ENCODE results near the gene MMP11.

MMP11 gene

DNA sequence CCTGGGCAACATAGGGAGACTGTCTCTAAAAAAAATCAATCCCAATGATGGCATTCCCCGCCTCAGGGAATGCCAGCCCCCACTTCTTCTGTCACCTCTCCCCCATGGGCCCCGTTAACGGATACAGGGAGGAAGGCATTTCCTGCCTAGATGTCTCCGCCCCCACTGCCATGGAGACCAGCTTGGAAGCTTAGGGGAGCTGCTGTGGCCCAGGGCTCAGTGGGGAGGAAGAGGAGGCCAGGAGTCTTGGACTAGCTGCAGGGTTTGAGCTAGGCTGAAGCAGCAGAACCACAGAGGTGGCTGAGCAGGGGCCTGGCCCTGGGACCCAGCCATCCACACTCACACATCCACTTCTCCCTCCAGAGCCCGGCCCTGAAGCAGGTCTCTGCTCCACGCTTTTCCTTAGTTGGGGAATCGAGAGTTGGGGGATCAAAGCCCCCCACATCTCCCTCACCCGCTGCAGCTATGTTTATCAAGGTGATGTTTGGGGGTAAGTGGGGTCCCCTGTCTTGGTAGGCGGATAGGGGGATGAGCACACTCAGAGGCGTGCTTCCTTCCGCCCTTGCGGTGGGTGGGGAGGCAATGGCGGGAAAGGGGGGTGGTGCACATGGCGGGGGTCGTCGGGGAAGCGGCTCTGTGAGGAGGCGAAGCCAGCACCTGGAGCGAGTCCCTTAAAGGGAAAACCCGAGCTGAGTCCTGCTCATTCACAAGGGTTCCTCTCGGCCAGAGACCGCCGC lies 9.6 kb upstream of the MMP11 start, which contains the start of gene C22orf15:
Gene C22orf15, plus strand, starts transcription at position 149 of the 737 bp plus-strand sequence. Its CDS starts 317 bp downstream, at position 466.
- Histone ChIP-seq H3K4me1 (ENCODE audit: control insufficient read depth in 1 of 2, insufficient read depth in 2 of 2, low read length in 2 of 2) (peaks cover 0 to 44% of the 10 kb centered on the region in 2 donors), H3K4me3 (ENCODE audit: low read depth in 1 of 2, low read length in 2 of 2) (peak within 1 kb of the TSS in 1 of 2 donors; percentile 53), H3K27ac (ENCODE audit: low read length) (no peak within 1 kb of the TSS), H3K9me3 (ENCODE audit: control insufficient read depth in 1 of 2, low read length in 2 of 2) (no peaks in the 10 kb centered on the region), H3K27me3 (ENCODE audit: low read depth, low read length) (no peaks in the 10 kb centered on the region), H3K36me3 (ENCODE audit: control insufficient read depth in 1 of 2, insufficient read depth in 2 of 2, low read length in 2 of 2) (peaks cover 0 to 4% of the 10 kb centered on the region in 2 donors)

DNA sequence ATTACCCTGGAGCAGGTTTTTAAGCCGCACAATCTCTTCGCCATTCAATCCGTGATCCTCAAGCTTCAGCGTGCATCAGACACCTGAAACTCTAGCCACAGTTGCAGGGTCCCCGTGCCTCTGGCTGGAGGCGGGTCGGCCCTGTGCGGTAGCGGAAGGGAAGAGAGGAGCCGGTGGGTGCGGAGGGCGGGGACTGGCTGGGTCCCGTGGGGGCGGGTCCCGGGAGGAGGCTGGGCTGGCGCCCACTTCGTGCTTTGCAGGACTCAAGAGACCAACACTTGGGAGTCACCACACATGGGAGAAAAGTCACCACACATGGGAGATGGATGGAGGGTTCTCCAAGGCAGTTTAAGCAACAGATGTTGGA lies 9.1 kb upstream of the MMP11 start:
- no peak overlapping the region for H3K27ac ChIP-seq (ENCODE audit: low read length)
- peaks cover 0 to 44% of the 10 kb centered on the region in 2 donors for H3K4me1 ChIP-seq (ENCODE audit: control insufficient read depth in 1 of 2, insufficient read depth in 2 of 2, low read length in 2 of 2)
- H3K27me3 ChIP-seq (ENCODE audit: low read depth, low read length): no peaks in the 10 kb centered on the region
- no peaks in the 10 kb centered on the region for H3K9me3 ChIP-seq (ENCODE audit: control insufficient read depth in 1 of 2, low read length in 2 of 2)
- H3K36me3 ChIP-seq (ENCODE audit: control insufficient read depth in 1 of 2, insufficient read depth in 2 of 2, low read length in 2 of 2): peaks cover 0 to 4% of the 10 kb centered on the region in 2 donors
- peak overlapping the region in 1 of 2 donors; percentile 53 for H3K4me3 ChIP-seq (ENCODE audit: low read depth in 1 of 2, low read length in 2 of 2)

DNA sequence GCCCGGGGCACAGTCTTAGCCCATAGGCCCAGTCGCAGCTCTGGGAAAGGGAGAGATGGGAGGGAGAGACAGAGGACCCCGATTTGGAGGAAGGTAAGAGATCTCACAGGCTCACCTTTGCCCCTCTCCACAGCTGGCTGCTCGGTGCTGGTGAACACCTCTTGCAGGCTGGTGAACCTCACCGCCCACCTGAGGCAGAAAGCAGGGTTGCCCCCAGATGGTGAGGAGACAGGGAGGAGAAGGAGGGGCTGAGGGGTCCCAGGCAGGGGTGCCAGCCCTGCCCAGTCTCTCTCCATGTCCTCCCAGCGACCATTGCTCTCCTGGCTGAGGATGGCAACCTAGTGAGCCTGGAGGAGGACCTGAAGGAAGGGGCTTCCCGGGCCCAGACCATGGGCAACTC lies 8.7 kb upstream of the MMP11 start:
- H3K27me3 ChIP-seq (ENCODE audit: low read depth, low read length): no peaks in the 10 kb centered on the region
- H3K4me1 ChIP-seq (ENCODE audit: control insufficient read depth in 1 of 2, insufficient read depth in 2 of 2, low read length in 2 of 2): peaks cover 0 to 46% of the 10 kb centered on the region in 2 donors
- peak overlapping the region in 1 of 2 donors; percentile 53 for H3K4me3 ChIP-seq (ENCODE audit: low read depth in 1 of 2, low read length in 2 of 2)
- no peaks in the 10 kb centered on the region for H3K9me3 ChIP-seq (ENCODE audit: control insufficient read depth in 1 of 2, low read length in 2 of 2)
- no peak overlapping the region for H3K27ac ChIP-seq (ENCODE audit: low read length)
- peaks cover 0 to 4% of the 10 kb centered on the region in 2 donors for H3K36me3 ChIP-seq (ENCODE audit: control insufficient read depth in 1 of 2, insufficient read depth in 2 of 2, low read length in 2 of 2)

DNA sequence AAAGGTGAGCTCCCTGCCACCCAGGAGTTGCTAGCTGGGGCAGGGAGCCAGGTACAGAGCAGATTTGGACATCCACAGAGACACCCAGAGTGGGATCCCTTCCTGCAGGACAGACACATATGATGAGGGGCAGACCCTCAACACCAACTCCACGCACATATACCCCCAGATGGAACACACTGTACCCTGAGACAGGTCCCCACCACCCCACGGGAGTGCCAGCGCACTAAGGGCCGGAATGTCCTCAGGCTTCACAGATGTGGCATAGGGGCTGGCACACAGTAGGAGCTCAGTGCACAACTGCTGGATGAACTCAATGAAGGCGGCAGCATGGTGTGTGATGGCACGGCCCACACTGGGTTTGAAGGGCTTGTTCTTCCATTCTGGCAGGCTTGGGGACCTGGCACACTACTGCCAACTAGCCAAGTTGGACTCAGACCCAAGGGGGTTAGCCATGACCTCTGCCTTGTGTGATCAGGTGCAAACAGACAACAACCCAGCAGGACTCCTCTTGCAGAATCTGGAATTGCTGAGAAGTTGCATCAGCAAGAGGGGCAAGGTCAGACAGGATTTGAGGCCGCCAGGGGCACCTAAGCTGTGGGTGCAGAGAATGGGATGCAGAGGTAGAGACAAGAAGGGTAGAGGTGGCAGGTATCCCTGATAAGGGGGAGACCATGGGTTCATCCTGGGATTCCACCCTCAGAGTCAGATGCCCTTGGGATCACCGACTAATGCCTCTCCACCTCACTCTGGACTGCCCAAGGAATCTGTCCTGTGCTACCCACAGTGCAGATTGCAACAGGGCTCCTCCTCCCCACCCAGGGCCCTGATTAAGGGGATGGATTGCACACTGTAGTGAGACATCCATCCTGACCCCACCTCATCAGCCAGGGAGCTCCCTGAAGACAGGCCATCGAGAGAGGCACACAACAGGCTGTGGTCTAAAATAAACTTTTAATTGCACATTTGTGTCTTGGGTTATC lies 7.5 kb upstream of the MMP11 start:
- H3K27ac ChIP-seq (ENCODE audit: low read length): no peak overlapping the region
- H3K36me3 ChIP-seq (ENCODE audit: control insufficient read depth in 1 of 2, insufficient read depth in 2 of 2, low read length in 2 of 2): peaks cover 0 to 4% of the 10 kb centered on the region in 2 donors
- H3K4me1 ChIP-seq (ENCODE audit: control insufficient read depth in 1 of 2, insufficient read depth in 2 of 2, low read length in 2 of 2): peaks cover 0 to 51% of the 10 kb centered on the region in 2 donors

DNA sequence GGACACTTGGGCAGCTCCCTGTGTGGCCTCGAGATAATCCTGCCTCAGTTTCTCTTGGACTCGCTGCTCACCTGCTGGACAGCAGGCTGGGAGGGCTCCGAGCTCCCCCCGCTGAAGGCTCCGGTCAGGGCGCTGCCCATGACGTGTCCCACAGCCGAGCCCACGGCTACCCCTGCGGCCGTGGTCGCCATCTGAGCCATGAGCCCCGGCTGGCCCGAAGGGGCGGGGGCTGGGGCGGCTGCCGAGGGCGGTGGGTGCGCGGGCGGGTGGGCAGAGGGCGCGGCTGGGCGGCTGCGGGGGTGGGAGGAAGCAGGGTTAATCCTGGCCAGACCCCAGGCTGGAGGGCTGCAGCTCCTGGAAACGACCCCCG lies 5.4 kb upstream of the MMP11 start:
- peak overlapping the region; percentile 77 to 90 for H3K4me3 ChIP-seq (ENCODE audit: low read depth in 1 of 2, low read length in 2 of 2)
- H3K36me3 ChIP-seq (ENCODE audit: control insufficient read depth in 1 of 2, insufficient read depth in 2 of 2, low read length in 2 of 2): peaks cover 0 to 4% of the 10 kb centered on the region in 2 donors
- no peaks in the 10 kb centered on the region for H3K27me3 ChIP-seq (ENCODE audit: low read depth, low read length)
- H3K27ac ChIP-seq (ENCODE audit: low read length): peak overlapping the region; percentile 84
- no peaks in the 10 kb centered on the region for H3K9me3 ChIP-seq (ENCODE audit: control insufficient read depth in 1 of 2, low read length in 2 of 2)
- H3K4me1 ChIP-seq (ENCODE audit: control insufficient read depth in 1 of 2, insufficient read depth in 2 of 2, low read length in 2 of 2): peaks cover 0 to 57% of the 10 kb centered on the region in 2 donors

More for the DNA sequence above, 7.5 kb upstream of the MMP11 start:
- Histone ChIP-seq H3K9me3 (ENCODE audit: control insufficient read depth in 1 of 2, low read length in 2 of 2) (no peaks in the 10 kb centered on the region), H3K27me3 (ENCODE audit: low read depth, low read length) (no peaks in the 10 kb centered on the region), H3K4me3 (ENCODE audit: low read depth in 1 of 2, low read length in 2 of 2) (no peak overlapping the region)

DNA sequence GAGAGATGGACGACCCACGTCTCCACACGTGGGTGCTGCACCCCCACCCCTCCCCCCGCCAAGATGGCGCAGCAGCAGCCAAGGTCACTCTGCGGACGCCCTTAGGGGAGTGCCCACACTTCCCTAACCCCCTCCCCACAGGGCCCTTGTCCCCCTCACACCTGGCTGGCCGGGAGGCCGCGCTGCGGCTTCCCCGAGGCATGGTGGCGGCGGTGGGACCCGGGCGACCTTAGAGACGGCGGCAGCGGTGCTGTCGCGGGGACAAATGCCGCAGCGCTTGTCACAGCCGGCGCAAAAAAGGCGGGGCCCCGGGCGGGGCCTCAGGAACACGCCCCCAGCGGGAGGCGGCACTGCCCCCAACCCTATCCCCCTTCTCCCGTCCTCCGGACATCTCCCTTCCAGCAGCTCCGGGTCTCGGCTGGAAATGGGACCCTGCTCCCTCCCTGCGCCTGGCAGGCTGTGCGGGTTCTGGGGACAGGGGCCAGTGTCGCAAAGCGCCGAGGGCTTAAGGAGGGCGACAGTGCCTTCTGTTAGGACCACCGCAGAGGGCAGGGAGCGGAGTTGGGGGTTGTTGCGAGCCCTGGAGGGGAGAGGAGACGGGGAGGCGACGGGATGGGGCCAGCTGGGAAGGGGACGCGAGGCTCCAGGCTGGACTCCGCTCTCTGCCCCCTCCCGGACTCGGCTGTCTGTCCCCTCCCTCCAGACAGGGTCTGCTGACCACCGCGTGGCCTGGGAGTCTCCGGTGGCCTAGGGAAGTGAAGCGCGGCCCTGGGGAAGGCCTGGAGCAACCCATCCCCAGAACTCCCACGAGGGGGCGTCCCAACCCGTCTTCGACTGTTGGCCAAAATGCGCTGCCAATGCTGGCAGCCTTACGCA lies 4.7 kb upstream of the MMP11 start, which contains the start of gene CHCHD10:
Gene CHCHD10, minus strand, starts transcription at position 300 of the 876 bp plus-strand sequence. Its CDS starts 98 bp downstream, at position 202.
- H3K27me3 ChIP-seq (ENCODE audit: low read depth, low read length): no peaks in the 10 kb centered on the region
- peak within 1 kb of the TSS; percentile 84 for H3K27ac ChIP-seq (ENCODE audit: low read length)
- peak within 1 kb of the TSS; percentile 77 to 90 for H3K4me3 ChIP-seq (ENCODE audit: low read depth in 1 of 2, low read length in 2 of 2)
- H3K36me3 ChIP-seq (ENCODE audit: control insufficient read depth in 1 of 2, insufficient read depth in 2 of 2, low read length in 2 of 2): peaks cover 0 to 4% of the 10 kb centered on the region in 2 donors
- no peaks in the 10 kb centered on the region for H3K9me3 ChIP-seq (ENCODE audit: control insufficient read depth in 1 of 2, low read length in 2 of 2)
- H3K4me1 ChIP-seq (ENCODE audit: control insufficient read depth in 1 of 2, insufficient read depth in 2 of 2, low read length in 2 of 2): peaks cover 0 to 58% of the 10 kb centered on the region in 2 donors

DNA sequence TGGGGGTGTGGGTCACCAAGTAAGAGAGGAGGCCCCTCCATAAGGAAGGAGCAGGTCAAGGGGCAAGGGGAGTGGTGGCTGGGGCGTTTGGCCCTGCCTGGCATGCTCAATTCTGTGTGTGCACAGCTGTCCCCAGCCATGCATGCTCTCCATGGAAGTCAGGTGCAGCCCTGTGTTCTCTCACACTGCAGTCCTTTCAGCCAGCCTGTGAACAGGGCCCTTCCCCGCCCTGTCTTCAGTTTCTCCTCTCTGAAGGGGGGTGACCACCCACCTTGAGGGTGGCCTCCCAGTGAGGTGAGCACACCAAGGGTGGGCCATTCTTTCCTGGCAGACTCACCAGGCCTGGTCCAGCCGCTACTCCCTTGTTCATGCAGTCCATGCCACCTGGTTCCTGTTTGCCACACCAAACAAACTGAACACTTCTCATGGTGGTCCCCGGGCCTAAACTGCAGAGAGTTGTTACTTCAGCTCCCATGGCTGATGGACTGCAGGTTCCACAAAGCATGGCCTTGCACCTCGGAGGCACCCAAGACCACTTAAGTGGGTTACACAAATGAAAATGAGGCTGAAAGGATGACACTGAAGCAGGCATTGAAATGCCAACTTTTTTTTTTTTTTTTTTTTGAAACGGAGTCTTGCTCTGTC lies 3.2 kb upstream of the MMP11 start:
- Histone ChIP-seq H3K4me3 (ENCODE audit: low read depth in 1 of 2, low read length in 2 of 2) (no peak overlapping the region), H3K27ac (ENCODE audit: low read length) (no peak overlapping the region), H3K36me3 (ENCODE audit: control insufficient read depth in 1 of 2, insufficient read depth in 2 of 2, low read length in 2 of 2) (peaks cover 0 to 4% of the 10 kb centered on the region in 2 donors), H3K4me1 (ENCODE audit: control insufficient read depth in 1 of 2, insufficient read depth in 2 of 2, low read length in 2 of 2) (peaks cover 3 to 58% of the 10 kb centered on the region in 2 donors), H3K9me3 (ENCODE audit: control insufficient read depth in 1 of 2, low read length in 2 of 2) (no peaks in the 10 kb centered on the region), H3K27me3 (ENCODE audit: low read depth, low read length) (no peaks in the 10 kb centered on the region)

DNA sequence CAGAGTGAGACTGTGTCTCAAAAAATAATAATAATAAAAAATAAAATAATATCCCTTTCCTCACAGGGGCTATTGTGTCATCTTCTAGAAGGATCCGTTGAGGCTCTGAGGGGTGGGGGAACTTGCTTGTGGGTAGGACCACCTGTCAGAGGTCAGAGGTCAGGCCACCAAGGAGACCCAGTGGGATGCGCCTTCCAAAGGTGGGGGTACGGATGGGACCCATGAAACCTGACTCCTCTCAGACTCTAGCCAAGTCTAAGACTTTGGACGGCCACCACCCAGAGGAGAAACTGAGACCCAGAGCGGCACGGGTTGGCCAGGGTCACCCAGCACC lies 367 bp upstream of the MMP11 start:
- H3K4me1 ChIP-seq (ENCODE audit: control insufficient read depth in 1 of 2, insufficient read depth in 2 of 2, low read length in 2 of 2): peaks cover 10 to 41% of the 10 kb centered on the region in 2 donors
- no peaks in the 10 kb centered on the region for H3K9me3 ChIP-seq (ENCODE audit: control insufficient read depth in 1 of 2, low read length in 2 of 2)
- H3K27me3 ChIP-seq (ENCODE audit: low read depth, low read length): no peaks in the 10 kb centered on the region
- peak overlapping the region; percentile 42 to 50 for H3K4me3 ChIP-seq (ENCODE audit: low read depth in 1 of 2, low read length in 2 of 2)
- no peaks in the 10 kb centered on the region for H3K36me3 ChIP-seq (ENCODE audit: control insufficient read depth in 1 of 2, insufficient read depth in 2 of 2, low read length in 2 of 2)
- no peak overlapping the region for H3K27ac ChIP-seq (ENCODE audit: low read length)

DNA sequence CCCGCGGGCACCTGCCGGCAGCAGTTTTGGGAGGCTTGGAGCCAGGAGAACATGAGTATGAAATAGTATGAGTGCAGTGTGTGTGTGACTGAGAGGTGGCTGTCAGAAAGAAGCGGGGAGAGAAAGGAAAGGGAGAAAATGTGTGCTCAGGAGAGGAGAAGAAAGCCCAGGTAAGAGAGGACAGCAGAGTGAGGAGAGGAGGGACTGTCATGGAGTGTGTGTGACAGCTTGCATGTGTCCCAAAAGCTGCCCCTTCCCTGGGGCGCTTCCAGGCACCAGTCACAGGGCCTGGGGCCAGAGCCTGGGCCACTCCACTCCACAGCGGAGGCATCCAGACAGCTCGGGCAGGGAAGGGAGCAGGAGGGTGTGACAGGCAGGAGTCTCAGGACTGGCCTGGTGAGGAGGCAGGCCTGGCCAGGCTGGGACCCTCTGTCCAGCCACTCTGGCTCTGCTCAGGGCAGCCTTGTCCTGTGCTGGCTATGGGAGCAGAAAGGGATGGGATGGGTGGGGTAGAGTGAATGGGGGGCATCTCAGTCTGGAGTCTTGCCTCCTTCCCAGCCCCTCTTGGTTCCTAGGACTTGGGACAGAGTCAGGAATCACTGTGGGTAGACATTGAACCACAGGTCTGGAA lies 949 bp downstream of the MMP11 start:
- H3K4me1 ChIP-seq (ENCODE audit: control insufficient read depth in 1 of 2, insufficient read depth in 2 of 2, low read length in 2 of 2): peaks cover 10 to 50% of the 10 kb centered on the region in 2 donors
- no peaks in the 10 kb centered on the region for H3K27me3 ChIP-seq (ENCODE audit: low read depth, low read length)
- no peaks in the 10 kb centered on the region for H3K36me3 ChIP-seq (ENCODE audit: control insufficient read depth in 1 of 2, insufficient read depth in 2 of 2, low read length in 2 of 2)
- no peak overlapping the region for H3K27ac ChIP-seq (ENCODE audit: low read length)
- no peaks in the 10 kb centered on the region for H3K9me3 ChIP-seq (ENCODE audit: control insufficient read depth in 1 of 2, low read length in 2 of 2)
- peak overlapping the region; percentile 42 to 68 for H3K4me3 ChIP-seq (ENCODE audit: low read depth in 1 of 2, low read length in 2 of 2)
